Right renal pelvis (tissue), 4 donors: ENCODE results near the gene FAM20C. TPM values are rescaled to one million over a fixed set of nuclear protein-coding genes. Genes with fewer than 3 reads are reported as not detected.

Experiments
- DNase-seq, 4 donors: peaks; one replicate each; pipeline ENCODE4 v3.0.0-alpha.2; 2013; ENCODE audit warnings: low read depth in 4 of 4, low spot score in 3 of 4, missing footprints in 1 of 4
- polyA plus RNA-seq, 4 donors: library from polyadenylated mRNA; unstranded; fragments of 120-200 nt; gene quantifications; one replicate each; pipeline ENCODE4 v1.2.1, GENCODE V29; 2013; ENCODE audit not compliant: insufficient read length in 4 of 4

Gene FAM20C
- polyA plus RNA-seq, 4 donors, result 62.1 to 78.7 (median 70.8) TPM

DNA sequence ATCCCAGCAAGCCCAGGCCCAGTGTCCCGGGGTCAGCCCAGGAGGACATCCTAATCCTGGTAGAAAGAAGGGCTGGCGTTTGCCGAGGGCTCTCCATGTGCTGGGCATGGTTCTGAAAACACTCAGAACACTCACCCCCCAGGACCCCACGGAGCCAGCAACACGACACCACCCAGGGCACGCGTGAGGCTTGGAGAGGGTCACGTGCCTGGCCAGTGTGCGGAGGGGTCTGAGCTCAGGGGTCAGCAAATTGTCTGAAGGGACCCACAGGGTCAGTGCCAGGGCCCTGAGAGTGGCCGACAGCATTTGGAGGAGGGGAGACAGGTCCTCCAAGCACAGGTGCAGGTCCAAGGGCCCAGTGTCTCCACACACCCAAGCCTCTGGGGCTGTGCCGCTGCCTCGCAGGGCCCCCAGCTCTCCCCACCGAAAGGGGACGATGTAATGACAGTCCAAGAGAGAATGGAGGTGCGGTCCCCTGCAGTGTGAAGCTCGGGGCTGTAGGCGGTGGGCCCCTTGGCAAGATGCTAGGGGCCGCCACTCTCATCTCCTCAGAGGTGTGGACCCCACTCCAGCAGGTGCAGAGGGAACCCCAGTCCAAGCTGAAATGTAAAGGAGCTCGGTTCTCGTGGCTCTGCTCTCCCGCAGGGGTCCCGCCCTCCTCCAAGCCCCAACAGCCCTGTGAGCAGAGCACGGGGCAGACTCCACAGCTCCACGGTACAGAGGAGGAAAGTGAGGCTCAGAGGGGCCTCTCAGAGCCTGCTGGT is 105.4 kb downstream of the FAM20C start:
- DNase-seq, result no peak

DNA sequence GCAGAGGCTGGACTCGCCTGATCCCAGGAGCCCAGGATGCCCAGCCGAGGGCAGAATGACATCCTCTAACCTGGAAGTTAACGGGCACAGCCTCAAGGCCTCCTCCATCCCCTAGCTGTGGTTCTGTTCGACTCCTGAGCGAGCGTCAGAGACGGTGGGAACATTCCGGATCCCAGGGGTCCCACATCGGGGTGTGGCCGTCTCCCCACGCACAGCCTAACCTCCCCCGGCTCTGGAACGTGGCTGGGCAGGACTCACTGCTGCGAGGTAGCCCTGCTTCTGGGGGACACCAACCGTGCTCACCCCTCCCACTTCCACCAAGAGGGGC is 106.0 kb downstream of the FAM20C start:
- DNase-seq, result no peak

DNA sequence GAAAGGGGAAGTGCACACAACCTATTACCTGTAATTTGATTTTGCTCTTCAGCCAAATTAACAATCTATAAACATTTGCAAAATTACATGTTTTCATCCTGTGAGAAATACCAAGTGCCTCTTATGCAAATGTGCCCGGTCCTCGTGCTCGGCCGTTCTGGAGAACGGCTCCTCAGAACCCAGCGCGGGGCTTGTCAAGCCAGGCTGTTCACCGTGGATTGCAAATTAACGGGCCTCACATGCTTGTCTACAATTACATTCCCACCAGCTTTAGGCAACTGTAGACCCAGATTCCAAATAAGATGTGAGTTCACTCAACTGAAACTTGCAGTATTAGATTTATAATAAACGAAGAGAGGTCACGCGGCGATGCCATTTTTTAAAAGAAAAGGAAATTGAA is 106.4 kb downstream of the FAM20C start:
- no peak for DNase-seq

DNA sequence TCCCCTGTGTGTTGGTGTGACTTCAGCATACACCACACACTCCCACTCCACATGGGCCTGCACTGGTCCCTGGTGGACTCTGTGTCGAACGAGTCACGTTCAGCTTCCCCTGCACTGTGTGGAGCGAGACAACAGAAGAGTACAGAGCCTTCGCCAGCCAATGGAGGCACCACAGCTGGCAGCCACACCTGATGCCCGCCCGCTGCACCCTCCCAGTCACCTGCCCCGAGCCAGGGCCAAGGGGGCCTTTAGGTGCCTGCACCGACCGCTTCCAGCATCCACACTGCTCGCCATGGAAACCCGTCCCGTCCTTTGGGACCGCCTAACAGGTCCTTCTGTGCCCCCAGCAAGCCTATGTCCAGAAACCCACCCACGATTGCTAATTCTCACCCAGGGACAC is 106.8 kb downstream of the FAM20C start:
- DNase-seq, result no peak

DNA sequence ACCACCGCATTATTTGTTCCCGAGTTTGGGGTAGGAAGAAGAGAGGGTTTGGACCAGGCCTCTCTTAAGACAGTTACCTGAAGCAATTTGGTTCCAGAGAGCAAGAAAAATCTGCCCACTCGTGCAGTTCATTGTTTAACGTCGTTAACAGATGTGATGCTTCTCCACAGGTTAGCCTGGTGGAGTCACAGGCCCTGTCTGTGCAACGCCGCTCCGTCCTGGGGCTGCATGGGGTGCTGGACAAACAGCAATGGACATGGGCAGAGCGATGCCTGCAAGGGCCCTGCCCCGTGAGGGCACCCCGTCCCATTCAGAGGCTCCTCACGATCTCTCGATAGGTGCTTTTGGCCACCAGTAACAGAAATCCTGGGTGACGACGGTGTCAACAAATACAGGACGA is 107.3 kb downstream of the FAM20C start:
- no peak for DNase-seq

DNA sequence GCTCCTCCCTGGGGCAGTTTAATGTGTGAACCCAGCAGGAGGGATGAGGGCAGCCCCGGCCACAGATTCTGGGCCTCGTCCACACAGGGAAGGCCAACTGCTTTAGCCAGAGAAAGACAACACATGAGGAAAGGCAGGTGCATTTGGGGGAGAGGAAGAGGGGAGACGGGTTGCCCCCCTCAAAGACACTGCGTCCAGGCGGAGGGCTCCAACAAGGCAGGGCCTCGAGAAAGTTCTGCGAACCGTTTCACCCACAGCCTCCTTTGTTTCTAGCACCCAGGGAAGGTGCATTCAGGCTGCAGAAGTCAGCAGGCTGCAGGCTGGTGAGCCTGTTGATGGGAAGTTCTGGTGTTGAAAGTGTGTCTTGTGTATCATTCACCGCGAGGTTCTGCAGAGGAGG is 107.7 kb downstream of the FAM20C start:
- no peak for DNase-seq

DNA sequence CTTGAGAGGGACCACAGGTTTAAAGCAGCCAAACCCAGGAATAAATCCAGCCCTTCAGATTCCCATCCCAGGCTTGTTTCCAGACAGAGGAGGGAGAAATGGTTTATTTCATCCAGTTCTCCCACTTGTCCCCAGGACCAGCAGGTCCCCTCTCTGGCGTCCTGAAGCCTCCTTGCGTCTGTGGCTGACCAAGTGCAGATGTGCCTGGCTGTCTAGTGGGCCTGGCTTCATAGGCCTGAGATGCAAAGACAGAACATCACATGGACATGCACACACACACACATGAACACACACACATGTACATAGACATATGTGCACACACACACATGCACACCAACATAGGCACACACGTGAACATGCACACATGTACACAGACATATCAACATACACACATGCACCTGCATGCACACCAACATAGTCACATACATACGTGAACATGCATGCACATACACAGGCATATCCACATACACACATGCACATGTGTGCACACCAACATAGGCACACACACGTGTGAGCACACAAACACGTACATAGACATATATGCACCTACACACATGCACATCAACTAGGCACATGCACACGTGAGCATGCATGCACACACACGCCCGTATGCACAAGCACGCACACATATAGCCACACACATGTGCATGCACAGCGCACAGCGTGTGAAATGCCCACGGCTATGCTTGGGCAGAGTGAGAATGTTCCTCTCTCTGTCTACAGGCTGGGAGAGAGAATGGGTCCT is 108.3 kb downstream of the FAM20C start:
- DNase-seq, result no peak

DNA sequence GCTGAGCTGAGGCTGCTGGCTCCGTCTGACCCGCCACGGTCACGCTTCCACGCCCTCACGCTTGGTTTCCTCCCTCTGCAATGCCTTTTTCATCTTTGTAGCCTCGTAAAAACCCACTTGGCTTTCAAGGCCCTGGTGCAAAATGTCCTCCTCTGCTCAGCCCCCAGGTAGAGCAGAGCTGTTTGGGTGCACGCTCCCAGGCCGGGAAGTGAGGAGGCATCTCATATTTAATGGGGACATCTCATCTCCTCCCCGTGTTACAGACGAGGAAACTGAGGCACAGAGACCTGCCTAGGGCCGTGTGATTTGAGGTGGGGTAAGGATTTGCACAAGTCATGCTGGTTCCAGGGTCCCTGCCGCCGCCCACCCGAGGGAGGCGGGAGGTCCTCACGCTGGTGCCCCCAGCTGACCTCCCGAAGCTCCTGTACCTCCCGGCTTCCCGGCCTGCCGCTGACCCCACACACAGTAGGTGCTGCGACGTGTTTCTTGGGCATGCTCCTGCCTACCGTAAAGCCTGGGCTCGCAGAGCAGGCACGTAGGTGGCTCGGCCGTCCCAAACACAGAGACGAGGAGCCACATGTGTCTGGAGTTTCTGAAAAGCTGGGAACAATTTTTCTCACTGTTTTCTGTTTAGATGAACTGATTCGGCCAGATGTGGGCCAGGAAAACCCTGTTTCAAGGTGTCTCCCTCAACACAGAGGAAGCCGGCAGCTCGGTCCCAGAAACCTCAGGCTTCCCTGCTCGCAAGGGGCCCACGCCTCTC is 109.1 kb downstream of the FAM20C start:
- DNase-seq, result no peak

DNA sequence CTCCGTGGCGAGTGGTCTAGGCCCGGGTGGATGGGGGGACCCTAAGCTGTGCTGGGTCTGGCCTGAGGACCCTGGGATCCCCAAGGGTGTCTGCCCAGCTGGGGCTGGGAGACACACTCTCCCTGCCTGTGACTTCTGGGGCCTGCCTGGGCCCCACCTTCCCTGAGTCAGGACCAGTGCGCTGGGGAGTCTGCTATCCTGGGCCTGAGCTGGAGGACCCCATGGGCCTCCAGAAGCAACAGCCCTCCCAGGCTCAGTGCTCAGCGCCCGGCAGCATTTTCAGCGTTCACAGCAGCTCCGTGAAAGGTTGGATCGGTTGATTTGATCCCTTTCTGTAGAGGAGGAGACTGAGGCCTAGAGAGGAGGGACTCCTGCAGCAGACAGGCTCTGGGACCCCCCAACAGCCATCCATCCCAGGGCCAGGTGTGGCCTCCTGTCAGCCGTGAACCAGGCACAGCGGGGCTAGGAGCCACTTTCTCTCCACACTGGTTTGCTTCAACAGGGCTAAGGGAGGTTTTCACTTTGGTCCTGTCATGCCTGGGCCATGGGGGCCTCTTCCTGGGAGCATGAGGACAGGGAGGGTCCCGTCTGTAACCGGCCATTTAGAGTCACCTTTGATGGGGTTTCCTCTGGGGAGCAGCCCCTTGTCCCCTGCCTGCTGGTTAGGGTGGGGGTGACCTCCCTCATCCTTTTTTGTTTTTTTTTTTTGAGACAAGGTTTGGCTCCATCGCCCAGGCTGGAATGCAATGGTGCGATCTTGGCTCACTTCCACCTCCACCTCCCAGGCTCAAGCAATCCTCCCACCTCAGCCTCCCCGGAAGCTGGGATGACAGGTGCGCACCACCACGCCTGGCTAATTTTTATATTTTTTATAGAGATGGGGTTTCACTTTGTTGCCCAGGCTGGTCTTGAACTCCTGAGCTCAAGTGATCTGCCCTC is 110.0 kb downstream of the FAM20C start:
- DNase-seq, result no peak

DNA sequence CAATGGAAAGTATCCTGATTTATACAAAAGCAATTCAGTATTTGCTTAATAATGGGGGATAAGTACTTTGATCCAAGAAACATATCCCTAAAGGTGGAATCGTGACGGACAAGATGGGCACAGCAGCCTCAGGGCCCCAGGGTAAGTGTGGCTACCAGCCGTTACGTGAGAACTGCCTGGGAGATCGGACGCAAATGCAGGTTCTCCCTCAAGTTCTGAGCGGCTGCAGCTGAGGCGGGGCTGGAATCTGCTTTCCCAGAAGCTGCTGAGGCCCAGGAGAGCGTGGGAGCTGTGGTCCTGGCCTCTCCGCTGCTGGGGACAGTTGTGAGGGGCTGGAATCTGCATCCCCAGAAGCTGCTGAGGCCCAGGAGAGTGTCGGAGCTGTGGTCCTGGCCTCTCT is 111.1 kb downstream of the FAM20C start:
- no peak for DNase-seq

DNA sequence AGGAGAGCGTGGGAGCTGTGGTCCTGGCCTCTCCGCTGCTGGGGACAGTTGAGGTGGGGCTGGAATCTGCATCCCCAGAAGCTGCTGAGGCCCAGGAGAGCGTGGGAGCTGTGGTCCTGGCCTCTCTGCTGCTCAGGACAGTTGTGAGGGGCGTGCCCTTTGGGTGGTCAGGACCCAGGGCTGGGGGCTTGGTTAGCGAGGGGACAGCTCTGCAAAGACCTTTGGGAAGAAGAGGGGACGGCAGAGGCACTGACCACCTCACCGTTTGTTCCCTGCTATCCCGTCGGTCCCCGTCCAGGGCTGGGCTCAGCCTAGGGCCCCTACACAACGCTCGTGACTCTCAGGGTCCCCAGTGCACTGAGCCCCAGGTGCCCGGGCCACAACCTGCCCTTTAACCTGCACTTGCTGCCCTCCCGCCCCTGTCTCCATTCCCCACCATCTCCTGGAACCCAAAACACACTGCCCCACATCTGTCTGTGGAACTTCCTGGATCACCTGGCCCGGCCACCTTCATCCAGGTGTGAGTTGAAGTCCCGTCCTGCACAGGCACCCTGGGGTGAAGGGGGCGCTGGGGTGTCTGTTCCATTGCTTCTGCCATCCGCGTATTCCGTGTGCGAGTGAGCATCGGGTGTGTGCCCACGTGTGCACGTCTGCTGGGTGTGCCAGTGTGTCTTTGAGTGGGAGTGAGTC is 111.7 kb downstream of the FAM20C start:
- DNase-seq, result no peak

DNA sequence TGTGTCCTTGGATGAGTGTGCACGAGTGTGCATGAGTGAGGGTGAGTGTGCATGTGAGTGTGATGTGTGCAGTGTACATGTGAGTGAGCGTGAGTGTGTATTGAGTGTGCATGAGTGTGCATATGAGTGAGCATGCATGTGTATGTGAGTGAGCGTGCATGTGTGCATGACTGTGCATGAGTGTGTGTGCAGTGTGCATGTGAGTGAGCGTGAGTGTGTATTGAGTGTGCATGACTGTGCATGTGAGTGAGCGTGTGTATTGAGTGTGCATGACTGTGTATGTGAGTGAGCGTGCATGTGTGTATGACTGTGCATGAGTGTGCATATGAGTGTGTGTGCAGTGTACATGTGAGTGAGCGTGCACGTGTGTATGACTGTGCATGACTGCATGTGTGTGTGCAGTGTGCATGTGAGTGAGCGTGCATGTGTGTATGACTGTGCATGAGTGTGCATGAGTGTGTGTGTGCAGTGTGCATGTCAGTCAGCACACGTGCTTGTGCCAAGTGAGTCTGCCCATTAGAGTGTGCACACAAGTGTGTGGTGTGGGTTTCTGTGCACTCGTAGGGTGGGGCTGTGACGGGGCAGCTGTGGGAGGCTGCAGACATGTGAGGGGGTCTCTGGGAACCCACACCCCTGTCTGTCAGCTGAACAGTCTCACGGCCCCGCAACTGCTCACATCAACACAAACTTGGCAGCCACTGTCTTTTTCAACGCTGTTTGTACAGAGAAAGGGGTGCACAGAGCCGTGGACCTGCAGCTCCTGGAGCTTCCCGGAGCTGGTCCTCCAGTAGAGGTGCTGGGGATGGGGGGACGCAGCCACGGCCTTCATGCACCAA is 112.4 kb downstream of the FAM20C start:
- no peak for DNase-seq

DNA sequence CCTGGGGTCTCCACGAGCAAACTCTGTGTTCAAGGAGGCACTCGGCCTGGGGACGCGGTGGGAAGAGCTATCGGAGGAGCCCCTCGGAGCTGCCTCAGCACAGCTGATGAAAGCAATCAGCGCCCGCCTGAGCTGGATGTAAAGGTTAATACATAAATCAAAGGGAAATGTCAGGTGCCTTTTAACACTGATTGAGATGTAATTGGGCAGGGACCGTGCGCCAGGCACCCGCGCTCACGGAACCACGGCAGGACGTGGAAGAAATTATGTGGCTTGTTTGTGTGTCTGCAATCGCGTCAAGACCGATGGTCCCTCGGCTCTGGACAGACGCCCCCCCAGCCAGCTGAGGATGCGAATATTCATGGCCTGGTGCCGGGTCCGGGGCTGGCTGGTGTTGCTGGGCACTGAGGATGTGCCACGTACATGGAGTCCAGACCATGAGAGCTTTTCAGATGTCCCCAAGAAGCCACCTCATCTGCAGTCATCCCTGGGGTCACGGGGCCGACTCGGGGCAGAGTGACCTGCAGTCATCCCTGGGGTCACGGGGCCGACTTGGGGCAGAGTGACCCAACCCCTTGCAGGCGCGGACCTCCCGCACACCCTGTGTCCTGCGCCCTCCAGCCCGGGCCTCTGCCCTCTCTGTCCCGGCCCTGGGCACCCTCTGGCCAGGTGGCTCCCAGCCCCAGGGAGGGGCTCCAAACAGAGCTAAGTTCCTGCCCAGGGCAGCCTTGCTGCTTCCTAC is 113.2 kb downstream of the FAM20C start:
- DNase-seq, result no peak

DNA sequence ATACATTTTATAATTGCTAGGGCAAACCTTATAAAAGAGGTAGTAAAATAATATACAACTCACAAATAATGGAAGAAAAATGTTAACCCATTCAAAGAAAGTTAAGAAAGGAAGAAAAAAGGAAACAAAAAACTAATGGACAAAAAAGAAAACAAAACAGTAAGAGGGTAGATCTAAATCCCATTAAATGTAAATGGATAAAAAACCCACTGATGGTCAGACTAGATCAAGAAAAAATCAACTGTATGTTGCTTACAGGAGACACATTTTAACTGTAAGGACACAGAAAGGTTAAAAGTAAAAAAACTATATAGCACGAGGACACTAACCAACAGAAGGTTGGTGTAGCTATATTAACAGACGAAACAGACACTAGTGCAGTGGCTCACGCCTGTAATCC is 115.6 kb downstream of the FAM20C start:
- no peak for DNase-seq

DNA sequence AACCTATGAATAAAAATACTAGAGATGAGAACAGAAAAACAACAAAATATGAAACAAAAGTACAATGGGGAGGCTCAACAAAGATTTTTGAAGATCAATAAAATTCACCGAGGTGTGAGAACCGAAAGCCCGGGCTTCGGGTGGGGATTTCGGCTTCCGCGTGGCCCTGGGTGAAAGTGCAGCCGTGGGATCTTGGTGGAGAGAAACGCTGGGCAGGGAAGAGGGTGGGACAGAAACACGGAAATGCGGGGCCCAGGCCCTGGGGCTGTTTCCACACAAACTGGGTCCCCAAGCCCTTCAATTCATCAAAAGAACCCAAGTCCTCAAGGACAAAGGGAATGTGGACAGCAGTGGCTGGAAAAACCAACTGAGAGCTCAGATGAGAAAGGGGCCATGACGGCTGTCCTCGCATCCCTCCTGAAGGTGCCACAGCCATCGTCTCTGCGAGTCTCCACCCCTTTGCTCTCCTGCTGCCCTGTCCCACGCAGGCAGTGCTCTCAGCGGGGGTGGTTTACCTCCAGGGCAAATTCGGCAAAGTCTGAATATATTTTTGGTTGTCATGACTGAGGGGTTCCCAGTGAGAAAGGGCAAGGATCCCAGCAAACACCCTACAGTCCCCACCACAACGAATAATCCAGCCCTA is 117.3 kb downstream of the FAM20C start:
- no peak for DNase-seq
